OCI-LY7 (cell line): Measurements from ENCODE around the gene DNAJB1. TPM values are rescaled to one million over a fixed set of nuclear protein-coding genes. Genes with fewer than 3 reads are reported as not detected.

Source experiments
- BruUV-seq: library from RNA; stranded (reverse); fragments of 400-500 nt; replicated peaks from 2 replicates; lab custom pipeline; 2021; lab: Mats Ljungman, UMichigan
- CTCF ChIA-PET: fragments of 300-600 bp; sonication (Branson Sonifier 250); formaldehyde crosslinking; loops from one replicate; lab custom pipeline; 2022; ENCODE audit warnings: antibody characterized with exemption; ENCODE audit not compliant: unreplicated experiment; lab: Charles Lee
- POLR2A ChIA-PET: fragments of 300-600 bp; sonication (Branson Sonifier 250); formaldehyde crosslinking; loops from one replicate; lab custom pipeline; 2022; ENCODE audit warnings: antibody characterized with exemption; lab: Charles Lee
- DNase-seq: peaks from one replicate; pipeline ENCODE4 v3.0.0-alpha.2; 2015; ENCODE audit warnings: low spot score
- H2AFZ ChIP-seq: fragments of 200-600 bp; sonication (generic), shearing (Covaris generic); 2 replicates; pipeline ENCODE4 v1.6.1; 2014; ENCODE audit warnings: mild to moderate bottlenecking, antibody characterized with exemption, low read length, moderate library complexity
- H3K27ac ChIP-seq: fragments of 200-600 bp; sonication (generic); 2 replicates; pipeline ENCODE4 v1.5.1; 2014; ENCODE audit warnings: mixed run types, low read depth, mild to moderate bottlenecking, moderate library complexity, low read length, inconsistent platforms; ENCODE audit not compliant: poor library complexity, severe bottlenecking
- H3K36me3 ChIP-seq: fragments of 200-600 bp; sonication (generic); 2 replicates; pipeline ENCODE4 v1.6.1; 2014; ENCODE audit warnings: mild to moderate bottlenecking, antibody characterized with exemption, low read length, moderate library complexity, mixed read lengths; ENCODE audit not compliant: insufficient read depth
- H3K4me1 ChIP-seq: fragments of 200-600 bp; sonication (generic); 2 replicates; pipeline ENCODE4 v1.5.1; 2014; ENCODE audit warnings: mild to moderate bottlenecking, low read length; ENCODE audit not compliant: insufficient read depth, poor library complexity, severe bottlenecking
- H3K4me2 ChIP-seq: fragments of 200-600 bp; sonication (generic); 2 replicates; pipeline ENCODE4 v1.6.1; 2014; ENCODE audit warnings: mild to moderate bottlenecking, low read length
- H3K4me3 ChIP-seq: fragments of 200-600 bp; sonication (generic); 2 replicates; pipeline ENCODE4 v1.5.1; 2014; ENCODE audit warnings: mild to moderate bottlenecking, low read depth, low read length; ENCODE audit not compliant: poor library complexity, severe bottlenecking
- H3K79me2 ChIP-seq: fragments of 200-600 bp; sonication (generic); 2 replicates; pipeline ENCODE4 v1.6.1; 2016; ENCODE audit warnings: low read depth, mild to moderate bottlenecking, low read length, moderate library complexity, mixed read lengths; ENCODE audit not compliant: insufficient read depth
- H3K9me2 ChIP-seq: fragments of 200-600 bp; sonication (generic); 2 replicates; pipeline ENCODE4 v1.6.1; 2016; ENCODE audit warnings: mild to moderate bottlenecking, low read length, mixed read lengths; ENCODE audit not compliant: insufficient read depth
- H3K9me3 ChIP-seq: fragments of 200-600 bp; sonication (generic); 2 replicates; pipeline ENCODE4 v1.6.1; 2014; ENCODE audit warnings: mild to moderate bottlenecking, mixed run types, low read length, mixed read lengths
- H4K20me1 ChIP-seq: fragments of 200-600 bp; sonication (generic); 2 replicates; pipeline ENCODE4 v1.6.1; 2014; ENCODE audit warnings: mild to moderate bottlenecking, antibody characterized with exemption, low read length, moderate library complexity, mixed read lengths; ENCODE audit not compliant: insufficient read depth
- EZH2phosphoT487 ChIP-seq: fragments of 200-600 bp; sonication (generic); IDR thresholded peaks from 2 replicates; pipeline ENCODE4 v1.6.1; 2018; ENCODE audit warnings: low read depth, borderline replicate concordance, mild to moderate bottlenecking, mixed run types, antibody characterized with exemption, low read length, moderate library complexity, mixed read lengths
- intact Hi-C: fragments of 100-400 bp; cut with micrococcal nuclease; formaldehyde crosslinking; loops from one replicate; pipeline ENCODE4 v1.10.0; 2022; ENCODE audit not compliant: unreplicated experiment
- total RNA-seq, 2 experiments: library from RNA; depleted of rRNA in 1 of 2; stranded (reverse); fragments of >200 nt in 1 of 2; shearing (Covaris generic) in 1 of 2; gene quantifications; 2 replicates each; pipeline ENCODE4 v1.2.3, GENCODE V29; 2014 to 2022
- TF ChIP-seq, protein P1 (sequence below): fragments of 200-600 bp; sonication (generic); conservative IDR thresholded peaks from 2 replicates; pipeline ENCODE4 v1.5.1; 2014; ENCODE audit warnings: mild to moderate bottlenecking, antibody characterized with exemption, low read length, moderate library complexity, mixed read lengths

The DNAJB1 gene
- total RNA-seq, 2 experiments from 2014 or later = 63.7 to 76.7 TPM

DNA sequence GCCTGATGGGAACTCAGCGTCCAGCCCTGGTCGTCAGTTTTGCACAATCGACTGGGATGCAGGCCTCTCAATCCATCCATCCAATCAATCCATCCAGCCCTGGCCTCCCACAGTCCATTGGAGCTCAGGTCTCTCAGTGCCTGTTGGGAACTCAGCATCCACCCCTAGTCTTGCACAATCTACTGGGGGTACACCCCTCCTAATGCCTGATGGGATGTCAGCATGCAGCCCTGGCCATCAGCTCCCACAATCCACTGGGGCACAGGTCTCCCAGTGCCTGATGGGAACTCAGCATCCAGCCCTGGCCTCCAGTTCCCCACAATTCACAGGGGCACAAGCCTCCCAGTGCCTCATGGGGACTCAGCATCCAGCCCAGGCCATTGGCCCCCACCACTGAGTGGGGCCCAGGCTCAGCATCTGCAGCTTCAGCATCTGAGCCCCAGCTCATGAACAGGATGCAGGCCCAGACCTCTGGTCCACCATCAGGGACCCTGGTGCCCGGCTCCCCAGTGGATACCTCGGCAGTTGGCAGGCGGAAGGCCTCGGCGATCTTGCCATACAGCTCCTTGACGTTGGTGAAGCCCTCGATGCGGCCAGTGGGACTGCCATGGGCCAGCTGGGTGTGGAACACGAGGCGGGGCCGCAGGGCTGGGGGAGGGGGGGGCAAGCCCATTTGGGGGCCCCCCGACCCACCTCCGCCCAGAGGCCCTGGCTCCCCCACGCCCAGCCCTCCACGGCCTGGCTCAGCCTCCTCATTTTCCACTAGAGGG lies 35.8 kb downstream of the DNAJB1 start:
- Histone ChIP-seq H3K4me2 (no peak overlapping the region), H3K27ac (no peak overlapping the region), H3K9me2 (no peaks in the 10 kb centered on the region), H3K4me3 (no peak overlapping the region), H3K36me3 (no peaks in the 10 kb centered on the region), H3K9me3 (no peaks in the 10 kb centered on the region), H4K20me1 (no peaks in the 10 kb centered on the region), H3K79me2 (no peaks in the 10 kb centered on the region), H2AFZ (no peak overlapping the region), H3K4me1 (peaks cover 4% of the 10 kb centered on the region)
- POLR2A ChIA-PET = no interaction called here
- DNase-seq = no peak
- TF ChIP-seq, protein P1, sequence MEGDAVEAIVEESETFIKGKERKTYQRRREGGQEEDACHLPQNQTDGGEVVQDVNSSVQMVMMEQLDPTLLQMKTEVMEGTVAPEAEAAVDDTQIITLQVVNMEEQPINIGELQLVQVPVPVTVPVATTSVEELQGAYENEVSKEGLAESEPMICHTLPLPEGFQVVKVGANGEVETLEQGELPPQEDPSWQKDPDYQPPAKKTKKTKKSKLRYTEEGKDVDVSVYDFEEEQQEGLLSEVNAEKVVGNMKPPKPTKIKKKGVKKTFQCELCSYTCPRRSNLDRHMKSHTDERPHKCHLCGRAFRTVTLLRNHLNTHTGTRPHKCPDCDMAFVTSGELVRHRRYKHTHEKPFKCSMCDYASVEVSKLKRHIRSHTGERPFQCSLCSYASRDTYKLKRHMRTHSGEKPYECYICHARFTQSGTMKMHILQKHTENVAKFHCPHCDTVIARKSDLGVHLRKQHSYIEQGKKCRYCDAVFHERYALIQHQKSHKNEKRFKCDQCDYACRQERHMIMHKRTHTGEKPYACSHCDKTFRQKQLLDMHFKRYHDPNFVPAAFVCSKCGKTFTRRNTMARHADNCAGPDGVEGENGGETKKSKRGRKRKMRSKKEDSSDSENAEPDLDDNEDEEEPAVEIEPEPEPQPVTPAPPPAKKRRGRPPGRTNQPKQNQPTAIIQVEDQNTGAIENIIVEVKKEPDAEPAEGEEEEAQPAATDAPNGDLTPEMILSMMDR = no peak
- TF ChIP-seq EZH2phosphoT487 = no peak
- intact Hi-C loops = loop anchor here (10.0 kb wide), 2 partner anchors 118 to 278 kb away; partner anchors contain the start of gene ADGRL1
- CTCF ChIA-PET = no interaction called here
- no TSS peak for BruUV-seq

DNA sequence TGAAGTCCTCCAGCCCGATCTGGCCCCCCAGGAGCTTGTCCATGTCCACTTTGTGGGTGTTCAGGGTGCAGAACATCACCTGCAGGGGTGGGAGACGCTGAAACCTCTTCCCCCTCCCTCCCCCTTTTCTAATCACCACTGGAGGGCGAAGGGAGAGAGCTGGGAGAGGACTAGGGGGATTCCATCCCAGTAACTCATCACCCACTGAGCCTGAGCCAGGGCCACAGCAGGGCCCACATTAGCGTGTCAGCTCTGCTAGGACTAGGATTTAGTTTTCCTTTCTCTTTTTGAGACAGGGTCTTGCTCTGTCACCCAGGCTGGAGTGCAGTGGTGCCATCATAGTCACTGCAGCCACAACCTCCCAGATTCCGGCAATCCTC lies 37.5 kb downstream of the DNAJB1 start:
- H3K4me1 ChIP-seq = no peaks in the 10 kb centered on the region
- no peak overlapping the region for H2AFZ ChIP-seq
- no peaks in the 10 kb centered on the region for H4K20me1 ChIP-seq
- intact Hi-C loops = loop anchor here (10.0 kb wide), 2 partner anchors 116 to 276 kb away; partner anchors contain the start of gene ADGRL1
- H3K36me3 ChIP-seq = no peaks in the 10 kb centered on the region
- no peak for DNase-seq
- no TSS peak for BruUV-seq
- CTCF ChIA-PET = interaction anchor here (0.6 kb wide), 1 partner anchor 17 kb away, joined by 3 read pairs; no protein-coding TSS in a partner anchor
- H3K4me3 ChIP-seq = no peak overlapping the region
- no peaks in the 10 kb centered on the region for H3K9me3 ChIP-seq
- TF ChIP-seq, protein P1 = no peak
- TF ChIP-seq EZH2phosphoT487 = no peak
- H3K9me2 ChIP-seq = no peaks in the 10 kb centered on the region
- no peak overlapping the region for H3K27ac ChIP-seq
- no peak overlapping the region for H3K4me2 ChIP-seq
- no peaks in the 10 kb centered on the region for H3K79me2 ChIP-seq
- POLR2A ChIA-PET = interaction anchor here (0.7 to 0.9 kb wide), 2 partner anchors 49 to 344 kb away, joined by 3 read pairs; partner anchors contain the start of gene ASF1B
